HG03039 (cell line): ENCODE results near the gene MEAF6.
A peak's percentile ranks its signal among the peaks of the same experiment; 100 is the strongest.
"Not testable (repeated sequence)": the region's sequence is repeated elsewhere in the genome, so short reads cannot be mapped to it uniquely, and the experiment has no call there.

ENCODE experiments used
- ATAC-seq: cut with Tn5 transposase; IDR thresholded peaks from one replicate; pipeline ENCODE4 v1.9.1; 2021; ENCODE audit warnings: mild to moderate bottlenecking, moderate library complexity; ENCODE audit not compliant: unreplicated experiment

MEAF6 gene

GRCh38 chr1:37514350-37515184 lies at the start of gene MEAF6:
MEAF6 (minus strand) TSS chr1:37514766; CDS start chr1:37514746, 20 bp downstream.
- peak; percentile 89 for ATAC-seq

GRCh38 chr1:37562984-37563383 lies 48.4 kb upstream of the MEAF6 start:
- no peak for ATAC-seq

GRCh38 chr1:37561133-37562132 lies 46.9 kb upstream of the MEAF6 start:
- no peak for ATAC-seq

GRCh38 chr1:37560401-37561132 lies 46.0 kb upstream of the MEAF6 start:
- ATAC-seq = no peak

- not testable (repeated sequence) for ATAC-seq
These were observed 45.4 kb upstream of the MEAF6 start for GRCh38 chr1:37559957-37560379.

GRCh38 chr1:37559080-37559479 lies 44.5 kb upstream of the MEAF6 start:
- ATAC-seq = no peak

- ATAC-seq = no peak
These were observed 43.8 kb upstream of the MEAF6 start for GRCh38 chr1:37558411-37558810.

GRCh38 chr1:37557402-37557801 lies 42.8 kb upstream of the MEAF6 start:
- ATAC-seq = no peak

GRCh38 chr1:37556712-37557196 lies 42.2 kb upstream of the MEAF6 start, which contains the start of gene DNALI1:
DNALI1 (plus strand) TSS chr1:37556940; CDS start chr1:37556995, 55 bp downstream.
- ATAC-seq = no peak

- peak; percentile 79 for ATAC-seq
These were observed 39.6 kb upstream of the MEAF6 start, which contains the start of gene SNIP1 for GRCh38 chr1:37553927-37554808. SNIP1 (minus strand) TSS chr1:37554293; CDS start chr1:37554229, 64 bp downstream.

- ATAC-seq = no peak
These were observed 39.0 kb upstream of the MEAF6 start for GRCh38 chr1:37553598-37553926.

- ATAC-seq = no peak
These were observed 34.8 kb upstream of the MEAF6 start for GRCh38 chr1:37549341-37549740.

GRCh38 chr1:37545019-37545418 lies 30.5 kb upstream of the MEAF6 start:
- ATAC-seq = no peak

- no peak for ATAC-seq
These were observed 30.0 kb upstream of the MEAF6 start for GRCh38 chr1:37544530-37544929.

GRCh38 chr1:37540036-37540785 lies 25.6 kb upstream of the MEAF6 start:
- no peak for ATAC-seq

GRCh38 chr1:37539154-37539553 lies 24.6 kb upstream of the MEAF6 start:
- not testable (repeated sequence) for ATAC-seq

GRCh38 chr1:37537378-37537777 lies 22.8 kb upstream of the MEAF6 start:
- ATAC-seq = no peak

- no peak for ATAC-seq
These were observed 18.9 kb upstream of the MEAF6 start for GRCh38 chr1:37533317-37534093.
